Epithelial cell of esophagus (primary cell): ENCODE data around the gene HMG20B.
A peak's percentile ranks its signal among the peaks of the same experiment; 100 is the strongest.

ENCODE experiments used
- DNase-seq: peaks from one replicate; pipeline ENCODE4 v3.0.0; 2010; ENCODE audit warnings: low read depth
- H3K4me3 ChIP-seq: 2 replicates; pipeline ENCODE4 v1.5.1; 2011; ENCODE audit warnings: mild to moderate bottlenecking, low read length, control low read depth
- CTCF ChIP-seq: IDR thresholded peaks from 2 replicates; pipeline ENCODE4 v1.5.1; 2011; ENCODE audit warnings: low read depth, mild to moderate bottlenecking, low read length, control low read depth, inconsistent platforms; ENCODE audit not compliant: insufficient read depth; ENCODE audit errors: missing control alignments

HMG20B gene

GRCh38 chr19:3572132-3572854 lies 451 bp upstream of the HMG20B start:
- no peak for TF ChIP-seq CTCF
- peak; percentile 100 for DNase-seq
- H3K4me3 ChIP-seq, result peak overlapping the region; percentile 49

DNA sequence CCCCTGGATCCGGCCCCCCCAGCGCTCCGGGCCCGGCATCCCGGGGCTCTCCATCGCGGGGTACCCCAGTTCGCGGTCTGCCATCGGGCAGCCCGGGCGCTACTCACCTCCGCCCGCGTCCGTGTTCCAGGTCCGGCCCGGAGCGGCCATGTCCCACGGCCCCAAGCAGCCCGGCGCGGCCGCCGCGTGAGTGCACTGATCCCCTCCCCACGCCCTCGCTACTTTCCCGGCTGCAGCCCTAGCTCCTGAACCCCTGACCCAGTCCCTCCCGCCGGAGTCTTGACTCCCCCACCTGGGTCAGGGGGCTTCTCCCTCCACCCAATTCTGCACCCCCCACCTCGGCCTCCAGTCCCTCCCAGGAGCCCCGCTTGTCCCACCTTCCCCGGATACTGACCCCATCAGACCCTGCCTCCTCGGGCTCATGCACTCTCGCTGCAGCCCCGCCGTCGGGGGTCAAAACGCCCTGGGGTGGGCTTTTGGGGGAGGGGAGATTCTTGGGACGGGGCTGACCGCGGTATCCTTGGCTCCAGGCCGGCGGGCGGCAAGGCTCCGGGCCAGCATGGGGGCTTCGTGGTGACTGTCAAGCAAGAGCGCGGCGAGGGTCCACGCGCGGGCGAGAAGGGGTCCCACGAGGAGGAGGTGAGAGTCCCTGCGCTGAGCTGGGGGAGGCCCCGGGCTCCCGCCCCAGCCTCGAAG lies 566 bp downstream of the HMG20B start:
- no peak for DNase-seq
- TF ChIP-seq CTCF, result no peak
- peak overlapping the region; percentile 84 for H3K4me3 ChIP-seq

DNA sequence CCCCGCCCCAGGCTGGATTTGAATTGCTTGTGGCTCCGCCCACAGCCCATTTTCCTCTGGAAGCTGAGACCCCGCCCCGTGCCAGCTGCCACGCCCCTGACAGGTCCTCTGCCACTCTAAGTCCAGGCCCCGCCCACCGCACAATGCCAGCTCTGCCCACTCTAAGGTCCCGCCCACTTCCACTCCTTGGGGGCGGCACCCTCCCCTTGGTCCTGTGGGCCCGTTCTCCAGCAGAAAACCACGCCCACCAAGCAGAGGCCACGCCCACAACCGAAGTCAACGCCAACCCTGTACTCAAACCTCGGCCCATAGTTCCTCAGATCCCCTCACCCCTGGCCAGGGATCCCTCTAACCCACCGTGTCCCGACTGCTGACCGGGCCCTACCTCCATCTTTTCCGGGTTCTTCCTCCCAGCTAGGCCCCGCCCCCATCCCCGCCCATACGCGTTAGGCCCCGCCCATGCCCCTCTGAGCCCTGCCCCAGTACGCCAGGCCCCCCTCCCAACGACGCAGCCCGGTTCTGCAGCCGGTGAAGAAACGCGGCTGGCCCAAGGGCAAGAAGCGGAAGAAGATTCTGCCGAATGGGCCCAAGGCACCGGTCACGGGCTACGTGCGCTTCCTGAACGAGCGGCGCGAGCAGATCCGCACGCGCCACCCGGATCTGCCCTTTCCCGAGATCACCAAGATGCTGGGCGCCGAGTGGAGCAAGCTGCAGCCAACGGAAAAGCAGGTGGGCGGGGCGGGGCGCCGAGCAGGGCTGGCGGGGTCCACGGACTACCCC lies 1.3 kb downstream of the HMG20B start:
- TF ChIP-seq CTCF, result no peak
- peak overlapping the region; percentile 84 for H3K4me3 ChIP-seq
- peak; percentile 99 for DNase-seq

DNA sequence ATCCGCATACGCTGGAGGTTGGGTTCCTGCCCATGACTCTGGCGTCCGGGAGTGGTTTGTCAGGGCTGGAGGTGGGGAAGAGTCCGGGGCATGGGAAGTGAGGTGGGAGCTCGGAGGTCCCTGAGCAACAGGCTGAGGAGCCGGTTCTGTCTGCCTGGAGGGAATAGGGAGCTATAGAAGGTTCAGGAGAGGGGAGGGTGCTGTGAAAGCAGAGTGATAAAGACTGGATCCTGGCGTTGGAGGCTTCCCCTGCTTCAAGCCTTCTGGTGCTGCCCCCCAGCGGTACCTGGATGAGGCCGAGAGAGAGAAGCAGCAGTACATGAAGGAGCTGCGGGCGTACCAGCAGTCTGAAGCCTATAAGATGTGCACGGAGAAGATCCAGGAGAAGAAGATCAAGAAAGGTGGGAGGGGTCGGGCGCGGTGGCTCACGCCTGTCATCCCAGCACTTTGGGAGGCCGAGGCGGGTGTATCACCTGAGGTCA lies 2.6 kb downstream of the HMG20B start:
- TF ChIP-seq CTCF, result peak; percentile 47
- DNase-seq, result peak; percentile 65
- no peak overlapping the region for H3K4me3 ChIP-seq

GRCh38 chr19:3575949-3576673 lies 3.4 kb downstream of the HMG20B start:
- no peak for DNase-seq
- no peak for TF ChIP-seq CTCF
- no peak overlapping the region for H3K4me3 ChIP-seq

DNA sequence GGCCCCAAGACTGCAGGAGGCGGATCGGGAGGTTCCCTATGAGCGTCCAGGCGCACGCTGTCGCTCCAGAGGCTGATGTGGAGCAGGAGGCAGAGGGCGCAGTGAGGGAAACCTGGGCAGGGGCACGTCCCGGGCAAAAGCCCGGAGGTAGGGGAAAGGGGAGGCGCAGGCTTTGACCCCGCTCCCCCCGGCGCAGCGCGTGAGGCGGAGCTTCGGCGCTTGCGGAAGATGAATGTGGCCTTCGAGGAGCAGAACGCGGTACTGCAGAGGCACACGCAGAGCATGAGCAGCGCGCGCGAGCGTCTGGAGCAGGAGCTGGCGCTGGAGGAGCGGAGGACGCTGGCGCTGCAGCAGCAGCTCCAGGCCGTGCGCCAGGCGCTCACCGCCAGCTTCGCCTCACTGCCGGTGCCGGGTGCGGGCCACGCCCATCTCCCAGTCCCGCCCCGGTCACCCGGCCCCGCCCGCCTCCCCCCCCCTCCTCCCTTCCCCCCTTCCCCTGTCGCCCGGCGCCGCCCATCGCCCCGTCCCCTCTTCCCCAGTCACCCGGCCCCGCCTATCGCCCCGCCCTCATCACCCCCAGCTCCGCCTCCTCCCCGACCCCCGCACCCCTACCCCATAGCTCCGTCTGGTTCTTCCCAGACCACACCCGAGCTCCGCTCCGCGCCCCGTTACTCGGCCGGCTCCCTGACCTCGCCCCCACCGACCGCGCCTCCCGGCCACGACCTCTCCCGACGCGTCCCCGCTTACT lies 4.1 kb downstream of the HMG20B start:
- no peak for TF ChIP-seq CTCF
- H3K4me3 ChIP-seq, result no peak overlapping the region
- DNase-seq, result peak; percentile 36
